ENCODE data around the gene PCDH15.

PCDH15 gene

GRCh38 chr10:54708591-54708990, 92.4 kb downstream of the PCDH15 start:
- Histone ChIP-seq H3K4me2 (ENCODE audit: insufficient read depth, low read length) (no peak overlapping the region), H3K9ac (ENCODE audit: low read depth, low read length) (no peak overlapping the region), H3K4me3 (ENCODE audit: low read depth in 1 of 2, low read length in 2 of 2) (no peak overlapping the region), H3K4me1 (ENCODE audit: insufficient read depth, low read length) (no peaks in the 10 kb centered on the region), H3K27ac (ENCODE audit: low read length) (no peak overlapping the region), H4K20me1 (ENCODE audit: insufficient read depth, low read length) (no peaks in the 10 kb centered on the region), H3K9me3 (ENCODE audit: insufficient read depth, low read length, severe bottlenecking) (no peaks in the 10 kb centered on the region), H3K36me3 (ENCODE audit: insufficient read depth, low read length) (no peaks in the 10 kb centered on the region), H2AFZ (ENCODE audit: low read depth, low read length) (no peak overlapping the region), H3K79me2 (ENCODE audit: insufficient read depth, low read length) (no peaks in the 10 kb centered on the region), H3K27me3 (ENCODE audit: insufficient read depth, low read length, poor library complexity) (no peaks in the 10 kb centered on the region)
- ATAC-seq (ENCODE audit: insufficient read depth, low read depth) (no peak), DNase-seq (no peak)
- TF ChIP-seq EZH2 (IDR thresholded peaks at IDR 0.05; ENCODE audit: borderline replicate concordance, low read depth, low read length, severe bottlenecking): no peak
- TF ChIP-seq, protein P1, sequence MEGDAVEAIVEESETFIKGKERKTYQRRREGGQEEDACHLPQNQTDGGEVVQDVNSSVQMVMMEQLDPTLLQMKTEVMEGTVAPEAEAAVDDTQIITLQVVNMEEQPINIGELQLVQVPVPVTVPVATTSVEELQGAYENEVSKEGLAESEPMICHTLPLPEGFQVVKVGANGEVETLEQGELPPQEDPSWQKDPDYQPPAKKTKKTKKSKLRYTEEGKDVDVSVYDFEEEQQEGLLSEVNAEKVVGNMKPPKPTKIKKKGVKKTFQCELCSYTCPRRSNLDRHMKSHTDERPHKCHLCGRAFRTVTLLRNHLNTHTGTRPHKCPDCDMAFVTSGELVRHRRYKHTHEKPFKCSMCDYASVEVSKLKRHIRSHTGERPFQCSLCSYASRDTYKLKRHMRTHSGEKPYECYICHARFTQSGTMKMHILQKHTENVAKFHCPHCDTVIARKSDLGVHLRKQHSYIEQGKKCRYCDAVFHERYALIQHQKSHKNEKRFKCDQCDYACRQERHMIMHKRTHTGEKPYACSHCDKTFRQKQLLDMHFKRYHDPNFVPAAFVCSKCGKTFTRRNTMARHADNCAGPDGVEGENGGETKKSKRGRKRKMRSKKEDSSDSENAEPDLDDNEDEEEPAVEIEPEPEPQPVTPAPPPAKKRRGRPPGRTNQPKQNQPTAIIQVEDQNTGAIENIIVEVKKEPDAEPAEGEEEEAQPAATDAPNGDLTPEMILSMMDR (IDR thresholded peaks at IDR 0.05; ENCODE audit: borderline replicate concordance, extremely low read depth, low read length, poor library complexity, severe bottlenecking): no peak

DNA sequence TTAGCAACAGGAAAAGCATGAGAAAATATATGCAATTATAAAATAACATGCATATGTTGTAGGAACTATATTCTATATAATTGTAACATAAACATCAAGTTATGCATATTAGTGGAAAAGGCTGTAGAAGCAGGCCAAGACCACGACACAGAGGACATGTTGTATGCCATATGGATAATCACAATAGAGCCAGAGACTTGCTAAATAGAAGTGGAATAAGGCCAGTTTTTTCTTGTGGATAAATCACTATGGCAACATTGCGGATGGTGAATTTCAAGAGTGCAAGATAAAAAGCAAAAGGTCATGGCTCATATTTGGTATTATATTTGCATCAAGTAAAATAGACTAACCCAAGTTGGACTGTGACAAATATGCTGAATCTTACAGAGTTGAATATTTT, 93.0 kb downstream of the PCDH15 start:
- no peak for ATAC-seq (ENCODE audit: insufficient read depth, low read depth)
- Histone ChIP-seq H4K20me1 (ENCODE audit: insufficient read depth, low read length) (no peaks in the 10 kb centered on the region), H3K79me2 (ENCODE audit: insufficient read depth, low read length) (no peaks in the 10 kb centered on the region), H3K4me3 (ENCODE audit: low read depth in 1 of 2, low read length in 2 of 2) (no peak overlapping the region), H2AFZ (ENCODE audit: low read depth, low read length) (no peak overlapping the region), H3K36me3 (ENCODE audit: insufficient read depth, low read length) (no peaks in the 10 kb centered on the region), H3K27ac (ENCODE audit: low read length) (no peak overlapping the region), H3K4me2 (ENCODE audit: insufficient read depth, low read length) (no peak overlapping the region), H3K9me3 (ENCODE audit: insufficient read depth, low read length, severe bottlenecking) (no peaks in the 10 kb centered on the region), H3K4me1 (ENCODE audit: insufficient read depth, low read length) (no peaks in the 10 kb centered on the region), H3K9ac (ENCODE audit: low read depth, low read length) (no peak overlapping the region), H3K27me3 (ENCODE audit: insufficient read depth, low read length, poor library complexity) (no peaks in the 10 kb centered on the region)
- TF ChIP-seq, protein P1 (IDR thresholded peaks at IDR 0.05; ENCODE audit: borderline replicate concordance, extremely low read depth, low read length, poor library complexity, severe bottlenecking): no peak
- no peak for TF ChIP-seq EZH2 (IDR thresholded peaks at IDR 0.05; ENCODE audit: borderline replicate concordance, low read depth, low read length, severe bottlenecking)
- DNase-seq: no peak

- TF ChIP-seq, protein P1 (IDR thresholded peaks at IDR 0.05; ENCODE audit: borderline replicate concordance, extremely low read depth, low read length, poor library complexity, severe bottlenecking): no peak
- no peak for TF ChIP-seq EZH2 (IDR thresholded peaks at IDR 0.05; ENCODE audit: borderline replicate concordance, low read depth, low read length, severe bottlenecking)
- H3K9me3 ChIP-seq (ENCODE audit: insufficient read depth, low read length, severe bottlenecking): no peaks in the 10 kb centered on the region
- H3K9ac ChIP-seq (ENCODE audit: low read depth, low read length): no peak overlapping the region
- no peaks in the 10 kb centered on the region for H3K27me3 ChIP-seq (ENCODE audit: insufficient read depth, low read length, poor library complexity)
- ATAC-seq (ENCODE audit: insufficient read depth, low read depth) (no peak), DNase-seq (no peak)
- H3K4me1 ChIP-seq (ENCODE audit: insufficient read depth, low read length): no peaks in the 10 kb centered on the region
- no peaks in the 10 kb centered on the region for H4K20me1 ChIP-seq (ENCODE audit: insufficient read depth, low read length)
- no peak overlapping the region for H3K27ac ChIP-seq (ENCODE audit: low read length)
- H3K79me2 ChIP-seq (ENCODE audit: insufficient read depth, low read length): no peaks in the 10 kb centered on the region
- no peaks in the 10 kb centered on the region for H3K36me3 ChIP-seq (ENCODE audit: insufficient read depth, low read length)
- no peak overlapping the region for H3K4me2 ChIP-seq (ENCODE audit: insufficient read depth, low read length)
- H2AFZ ChIP-seq (ENCODE audit: low read depth, low read length): no peak overlapping the region
- H3K4me3 ChIP-seq (ENCODE audit: low read depth in 1 of 2, low read length in 2 of 2): no peak overlapping the region
Measured at GRCh38 chr10:54702583-54703485, 98.2 kb downstream of the PCDH15 start.

Measured in DND-41 (cell line).